Lung (tissue), 12 donors: ENCODE data around the gene CDAN1. TPM values are rescaled to one million over a fixed set of nuclear protein-coding genes. Genes with fewer than 3 reads are reported as not detected.

ENCODE experiments used
- ATAC-seq: fragments of 200-7000 bp; cut with Tn5 transposase; one replicate; pipeline ENCODE4 v1.9.1; 2020; ENCODE audit warnings: moderate number of reproducible peaks; ENCODE audit not compliant: insufficient read depth, low FRiP score
- DNase-seq, 3 donors: peaks; one replicate each; pipeline ENCODE4 v3.0.0-alpha.2; 2013 to 2017
- H3K27ac ChIP-seq, 2 donors: one replicate each; pipeline ENCODE4 v1.5.1; 2013; ENCODE audit warnings: mild to moderate bottlenecking in 2 of 2, moderate library complexity in 2 of 2, control low read depth in 1 of 2, inconsistent platforms in 1 of 2, low read depth in 1 of 2, low read length in 1 of 2
- H3K27me3 ChIP-seq, 3 donors: one replicate each; pipeline ENCODE4 v1.5.1; 2013; ENCODE audit warnings: low read length in 2 of 3; ENCODE audit not compliant: control insufficient read depth in 3 of 3, insufficient read depth in 3 of 3
- H3K36me3 ChIP-seq, 4 donors: one replicate each; pipeline ENCODE4 v1.5.1; 2013; ENCODE audit warnings: low read length in 4 of 4, mild to moderate bottlenecking in 1 of 4, moderate library complexity in 1 of 4; ENCODE audit not compliant: control insufficient read depth in 4 of 4, insufficient read depth in 4 of 4
- H3K4me1 ChIP-seq, 5 donors: one replicate each; pipeline ENCODE4 v1.5.1; 2013; ENCODE audit warnings: low read length in 5 of 5, mild to moderate bottlenecking in 2 of 5, moderate library complexity in 1 of 5; ENCODE audit not compliant: control insufficient read depth in 5 of 5, insufficient read depth in 5 of 5
- H3K4me3 ChIP-seq: one replicate; pipeline ENCODE4 v1.5.1; 2013; ENCODE audit warnings: mild to moderate bottlenecking, control low read depth, moderate library complexity
- H3K9ac ChIP-seq, 2 donors: one replicate each; pipeline ENCODE4 v1.5.1; 2013; ENCODE audit warnings: low read length in 2 of 2, control low read depth in 1 of 2; ENCODE audit not compliant: insufficient read depth in 1 of 2
- H3K9me3 ChIP-seq, 4 donors: one replicate each; pipeline ENCODE4 v1.5.1; 2013; ENCODE audit warnings: low read length in 3 of 4, mild to moderate bottlenecking in 1 of 4, moderate library complexity in 1 of 4; ENCODE audit not compliant: control insufficient read depth in 4 of 4, insufficient read depth in 3 of 4
- WGBS, 2 donors: extraction: QIAGEN DNeasy Blood & Tissue Kit; methylation state at CpG; one replicate each; pipeline ENCODE4 v1.1.7; 2013; 5-methylcytosine and 5-hydroxymethylcytosine counted together
- polyA plus RNA-seq, 2 donors: library from polyadenylated mRNA; stranded (reverse); fragments of 200-250 nt; gene quantifications; one replicate each; pipeline ENCODE4 v1.2.1, GENCODE V29; 2013
- total RNA-seq, 2 donors: library from RNA; depleted of rRNA in 1 of 2; stranded (reverse); fragments of >200 nt in 1 of 2; gene quantifications; one replicate each; pipeline ENCODE4 v1.2.1, GENCODE V29; 2014 to 2021
- TF ChIP-seq, protein P1 (sequence below): IDR thresholded peaks from 2 replicates; pipeline ENCODE4 v1.5.1; 2012; ENCODE audit warnings: mild to moderate bottlenecking; ENCODE audit errors: control extremely low read depth, extremely low read depth
- donor health status: control.
- donor health status: control.
- donor health status: Bipolar disorder and iron deficiency.
- donor health status: healthy.
- donor health status: DM: yes; HTN: yes; CAD: no.

CDAN1 gene
- total and polyA plus RNA-seq, 4 donors: 4.2 to 15.2 (median 12.2) TPM

DNA sequence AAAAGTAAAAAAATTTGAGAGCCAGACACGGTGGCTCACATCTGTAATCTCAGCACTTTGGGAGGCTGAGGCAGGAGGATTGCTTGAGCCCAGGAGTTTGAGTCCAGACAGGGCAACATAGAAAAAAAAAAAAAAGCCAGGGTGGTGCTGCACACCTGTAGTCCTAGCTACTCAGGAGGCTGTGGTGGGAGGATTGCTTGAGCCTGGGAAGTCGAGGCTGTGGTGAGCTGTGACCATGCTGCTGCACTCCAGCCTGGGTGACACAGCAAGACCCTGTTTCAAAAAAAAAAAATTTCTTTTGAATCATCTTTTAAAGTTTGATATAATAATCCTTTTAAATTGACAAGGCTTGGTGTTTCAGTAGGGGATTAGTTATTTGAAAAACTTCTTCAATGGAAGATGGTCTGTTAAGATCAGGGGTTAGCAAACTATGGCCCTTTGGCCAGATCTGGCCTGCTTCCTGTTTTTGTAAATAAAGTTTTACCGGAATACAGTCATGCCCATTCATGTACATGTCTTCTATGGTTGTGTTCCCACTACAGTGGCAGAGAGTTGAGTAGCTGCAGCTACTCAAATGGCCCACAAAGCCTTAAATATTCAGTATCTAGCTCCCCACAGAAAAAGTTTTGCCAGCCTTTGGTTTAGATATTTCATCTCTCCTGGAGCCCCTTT lies 28.9 kb downstream of the CDAN1 start:
- no peaks in the 10 kb centered on the region for H3K4me1 ChIP-seq
- DNase-seq (no peak), ATAC-seq (no peak)
- H3K27me3 ChIP-seq: no peaks in the 10 kb centered on the region
- 70 to 75% methylated on average over 3 of the region's 3 CpGs for WGBS, 2 donors
- H3K36me3 ChIP-seq: no peaks in the 10 kb centered on the region
- H3K9ac ChIP-seq: no peak overlapping the region
- H3K27ac ChIP-seq: no peak overlapping the region
- no peaks in the 10 kb centered on the region for H3K9me3 ChIP-seq
- no peak overlapping the region for H3K4me3 ChIP-seq
- TF ChIP-seq, protein P1, sequence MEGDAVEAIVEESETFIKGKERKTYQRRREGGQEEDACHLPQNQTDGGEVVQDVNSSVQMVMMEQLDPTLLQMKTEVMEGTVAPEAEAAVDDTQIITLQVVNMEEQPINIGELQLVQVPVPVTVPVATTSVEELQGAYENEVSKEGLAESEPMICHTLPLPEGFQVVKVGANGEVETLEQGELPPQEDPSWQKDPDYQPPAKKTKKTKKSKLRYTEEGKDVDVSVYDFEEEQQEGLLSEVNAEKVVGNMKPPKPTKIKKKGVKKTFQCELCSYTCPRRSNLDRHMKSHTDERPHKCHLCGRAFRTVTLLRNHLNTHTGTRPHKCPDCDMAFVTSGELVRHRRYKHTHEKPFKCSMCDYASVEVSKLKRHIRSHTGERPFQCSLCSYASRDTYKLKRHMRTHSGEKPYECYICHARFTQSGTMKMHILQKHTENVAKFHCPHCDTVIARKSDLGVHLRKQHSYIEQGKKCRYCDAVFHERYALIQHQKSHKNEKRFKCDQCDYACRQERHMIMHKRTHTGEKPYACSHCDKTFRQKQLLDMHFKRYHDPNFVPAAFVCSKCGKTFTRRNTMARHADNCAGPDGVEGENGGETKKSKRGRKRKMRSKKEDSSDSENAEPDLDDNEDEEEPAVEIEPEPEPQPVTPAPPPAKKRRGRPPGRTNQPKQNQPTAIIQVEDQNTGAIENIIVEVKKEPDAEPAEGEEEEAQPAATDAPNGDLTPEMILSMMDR: no peak

DNA sequence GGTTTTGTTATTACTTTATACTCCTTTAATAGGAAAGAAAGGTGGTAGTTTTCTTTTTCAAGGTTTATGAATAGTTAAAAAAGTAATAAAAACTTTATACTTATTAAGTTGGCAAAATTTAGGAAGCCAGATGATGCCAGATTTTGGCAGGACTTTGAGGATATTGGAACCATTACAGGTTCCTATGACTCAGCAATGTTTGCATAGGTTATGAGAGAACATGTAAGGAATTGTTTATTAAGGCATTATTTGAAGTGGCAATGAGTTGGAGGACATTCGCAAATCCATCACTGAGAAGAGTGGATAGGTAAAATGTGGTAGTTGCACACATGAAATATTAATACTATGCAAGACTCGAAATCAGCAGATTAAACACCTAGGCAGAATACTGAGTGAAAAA lies 29.9 kb downstream of the CDAN1 start:
- Histone ChIP-seq H3K4me3 (no peak overlapping the region), H3K36me3 (no peaks in the 10 kb centered on the region), H3K9ac (no peak overlapping the region), H3K27ac (no peak overlapping the region), H3K9me3 (no peaks in the 10 kb centered on the region), H3K27me3 (no peaks in the 10 kb centered on the region), H3K4me1 (no peaks in the 10 kb centered on the region)
- peak; percentile 34 for ATAC-seq
- no peak for DNase-seq
- TF ChIP-seq, protein P1: no peak
- WGBS, 2 donors: 71 to 88% methylated on average over 2 of the region's 2 CpGs

DNA sequence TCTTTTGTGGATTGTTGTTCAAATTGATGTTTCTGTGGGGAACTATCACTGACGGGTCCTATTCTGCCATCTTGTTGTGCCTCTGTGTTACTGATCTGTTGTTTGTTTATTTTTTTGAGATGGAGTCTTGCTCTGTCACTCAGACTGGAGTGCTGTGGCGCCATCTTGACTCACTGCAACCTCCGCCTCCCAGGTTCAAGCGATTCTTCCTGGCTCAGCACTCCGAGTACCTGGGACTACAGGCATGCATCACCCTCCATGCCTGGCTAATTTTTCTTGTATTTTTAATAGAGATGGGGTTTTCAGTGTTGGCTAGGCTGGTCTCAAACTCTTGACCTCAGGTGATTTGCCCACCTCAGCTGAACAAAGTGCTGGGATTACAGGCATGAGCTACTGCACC lies 31.6 kb downstream of the CDAN1 start:
- Histone ChIP-seq H3K4me3 (no peak overlapping the region), H3K27ac (no peak overlapping the region), H3K4me1 (no peaks in the 10 kb centered on the region), H3K9me3 (peaks cover 0 to 2% (median 0%) of the 10 kb centered on the region in 4 donors), H3K36me3 (no peaks in the 10 kb centered on the region), H3K9ac (no peak overlapping the region), H3K27me3 (no peaks in the 10 kb centered on the region)
- no peak for DNase-seq
- 96 to 98% methylated on average over 5 of the region's 5 CpGs for WGBS, 2 donors
- ATAC-seq: no peak
- TF ChIP-seq, protein P1: no peak
